Fibroblast of skin of abdomen (primary cell): ENCODE data around the gene SAMD1.

Source experiments
- DNase-seq: peaks from one replicate; pipeline ENCODE4 v3.0.0-alpha.2; 2013

SAMD1 gene

DNA sequence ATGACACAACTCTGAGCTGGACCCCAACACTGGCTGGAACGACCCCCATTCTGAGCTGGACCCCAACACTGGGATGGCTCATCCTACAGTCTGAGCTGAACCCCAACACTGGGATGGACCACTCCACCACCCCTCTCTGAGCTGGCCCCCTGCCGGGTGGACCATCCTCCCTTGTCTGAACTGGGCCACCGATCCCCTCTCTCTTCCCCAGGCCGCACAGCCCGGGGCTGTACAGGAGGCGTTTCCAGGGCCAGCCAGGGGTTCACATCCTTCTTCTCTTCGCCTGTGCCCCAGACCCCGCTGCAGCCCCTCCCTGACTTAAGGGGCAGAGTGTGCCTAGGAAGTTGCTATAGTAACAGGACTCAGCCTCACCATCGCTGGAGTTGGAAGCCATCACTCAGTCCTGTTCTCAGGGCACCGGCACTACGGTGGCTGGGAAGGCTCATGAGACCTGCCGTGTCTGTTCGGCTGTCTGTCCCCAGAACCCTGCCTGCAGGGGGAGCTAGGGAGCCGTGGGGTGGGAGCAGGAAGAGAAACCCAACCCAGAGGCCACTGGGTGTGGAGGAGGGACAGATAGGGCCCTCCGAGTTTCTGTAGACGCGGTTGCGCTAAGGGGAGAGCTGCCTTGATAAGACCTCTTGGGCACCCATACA is 23.3 kb upstream of the SAMD1 start:
- no peak for DNase-seq

DNA sequence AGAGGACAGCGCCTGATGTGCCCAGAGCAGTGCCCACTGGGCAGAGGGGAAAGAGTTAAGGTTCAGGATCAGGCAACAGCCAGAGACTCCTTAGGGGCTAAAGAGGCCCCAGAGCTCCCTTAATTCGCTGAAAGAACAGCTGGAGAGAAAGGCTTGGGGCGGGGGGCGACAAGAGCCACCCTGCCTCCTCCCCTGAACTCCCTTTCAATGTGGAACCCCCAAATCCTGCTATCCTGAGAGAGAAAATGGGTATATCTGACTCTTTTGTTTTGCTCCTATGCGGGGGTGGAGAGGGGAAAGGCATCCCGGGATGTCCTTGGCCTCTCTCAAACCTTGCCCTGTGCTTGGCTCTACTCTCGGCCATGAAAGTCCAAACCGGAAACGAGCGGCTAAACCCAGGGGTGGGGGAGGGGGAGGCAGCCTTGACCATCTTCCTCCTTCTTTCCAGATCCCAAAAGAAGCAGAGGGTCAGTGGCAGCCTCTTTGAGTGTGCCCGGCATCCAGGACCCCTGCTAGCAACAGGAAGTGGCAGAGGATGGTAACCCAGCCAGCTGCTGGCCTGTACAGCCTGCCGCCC is 22.3 kb upstream of the SAMD1 start:
- DNase-seq, result no peak

DNA sequence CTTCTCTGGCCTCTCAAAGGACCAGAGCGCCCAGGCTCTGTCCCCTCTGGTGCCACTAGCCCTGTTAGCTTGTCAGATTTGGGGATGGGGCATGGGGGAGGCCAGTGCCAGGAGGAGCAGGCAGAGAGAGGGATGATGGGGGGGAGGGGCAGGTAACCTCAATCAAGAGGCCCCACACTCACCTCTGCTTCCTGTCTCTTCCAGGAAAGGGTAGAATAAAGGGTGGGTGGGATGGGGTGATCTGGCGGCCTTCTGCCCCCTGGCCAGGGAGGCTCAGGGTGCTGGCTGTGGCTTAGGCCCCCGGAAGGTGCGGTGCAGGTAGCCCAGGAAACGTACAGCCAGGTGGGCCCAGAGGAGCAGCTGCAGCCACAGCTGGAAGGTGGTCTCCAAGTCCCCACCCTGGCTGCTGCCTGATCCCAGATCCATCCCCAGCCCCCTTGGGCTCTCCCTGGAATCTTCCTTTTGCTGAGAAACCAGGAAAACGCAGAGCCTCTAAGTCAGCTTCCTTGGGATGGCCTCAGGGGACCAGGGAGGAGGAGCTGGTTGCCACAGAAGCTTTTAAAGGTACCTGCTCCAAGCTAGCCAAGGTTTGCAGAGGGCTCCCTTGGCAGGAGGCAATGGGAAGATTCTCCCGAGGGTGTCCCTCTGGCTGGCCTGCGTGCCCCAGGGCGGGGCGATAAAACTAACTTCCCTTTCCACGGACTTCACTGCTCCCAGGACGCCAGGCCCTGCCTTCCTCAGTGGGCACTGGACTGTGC is 21.7 kb upstream of the SAMD1 start:
- DNase-seq, result no peak

DNA sequence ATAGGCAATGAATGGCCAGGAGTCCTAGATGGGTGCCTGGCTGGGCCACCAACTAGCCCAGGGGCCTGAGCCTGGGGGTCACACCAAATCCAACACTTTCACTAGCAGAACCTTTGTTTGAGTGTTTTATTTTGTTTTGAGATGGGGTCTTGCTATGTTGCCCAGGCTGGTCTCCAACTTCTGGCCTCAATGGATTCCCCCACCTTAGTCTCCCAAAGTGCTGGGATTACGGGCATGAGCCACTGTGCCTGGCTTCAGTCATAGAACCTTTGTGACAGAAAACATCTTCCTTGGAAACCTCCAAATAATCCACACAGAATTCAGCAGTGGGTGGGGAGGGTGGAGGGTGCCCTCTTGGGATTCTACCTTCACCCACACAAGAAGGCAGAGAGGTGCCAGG is 20.9 kb upstream of the SAMD1 start:
- DNase-seq, result no peak

DNA sequence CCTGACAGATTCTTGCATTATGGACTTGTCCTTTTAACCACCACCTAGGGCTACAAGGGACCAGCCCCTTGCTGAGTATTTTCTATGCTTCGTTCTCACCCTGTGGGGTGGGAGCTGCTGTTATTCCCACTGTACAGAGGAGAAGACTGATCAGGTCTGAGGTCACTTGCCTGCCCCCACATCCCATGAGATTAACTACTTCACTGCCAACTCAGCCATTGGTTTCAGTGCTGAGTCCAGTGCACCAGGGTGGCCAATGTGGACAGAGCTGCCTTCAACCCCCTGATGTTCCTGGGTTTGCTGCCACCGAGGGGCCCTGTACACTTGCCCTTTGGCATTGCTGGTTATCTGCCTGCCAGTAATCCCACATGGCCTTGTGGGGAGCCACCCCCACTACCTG is 20.1 kb upstream of the SAMD1 start:
- no peak for DNase-seq

DNA sequence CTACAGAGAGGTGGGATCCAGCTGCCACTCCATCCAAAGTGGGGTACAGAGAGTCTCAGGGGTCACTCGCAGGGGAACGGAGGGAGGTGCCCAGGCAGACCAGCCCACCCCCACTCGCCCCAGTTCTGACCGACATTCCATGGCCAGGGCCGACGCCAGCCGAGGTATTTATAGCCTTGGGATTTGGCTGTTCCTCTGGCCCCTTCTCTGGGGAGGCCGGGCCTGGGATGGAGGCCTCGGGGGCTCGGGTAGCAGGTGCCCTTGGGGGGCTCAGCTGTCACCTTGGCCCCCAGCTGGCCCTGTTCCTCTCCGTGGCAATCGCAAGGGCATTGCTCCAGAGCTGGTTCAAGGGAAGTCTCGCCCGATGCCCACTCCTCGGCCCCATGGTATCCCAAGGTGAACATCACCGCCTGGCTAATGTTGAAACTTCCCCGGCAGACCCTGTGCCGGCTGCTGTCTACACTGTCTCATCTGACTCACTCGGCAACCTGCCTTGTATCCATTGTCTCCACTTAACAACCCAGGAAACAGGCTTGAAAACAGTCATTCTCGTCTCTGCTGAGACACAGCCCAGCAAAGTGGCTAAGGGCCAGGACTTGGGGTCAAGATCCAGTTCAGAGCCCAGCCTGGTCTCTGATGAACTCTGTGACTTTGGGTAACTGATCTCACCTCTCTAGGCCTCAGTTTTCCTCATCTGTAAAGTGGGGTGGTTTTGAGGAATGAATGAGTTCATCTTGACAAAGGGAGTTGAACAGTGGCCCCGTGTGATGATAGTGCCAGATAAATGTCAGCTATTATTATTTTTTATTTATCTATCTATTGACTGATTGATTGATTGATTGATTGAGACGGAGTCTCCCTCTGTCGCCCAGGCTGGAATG is 17.3 kb upstream of the SAMD1 start:
- DNase-seq, result no peak

DNA sequence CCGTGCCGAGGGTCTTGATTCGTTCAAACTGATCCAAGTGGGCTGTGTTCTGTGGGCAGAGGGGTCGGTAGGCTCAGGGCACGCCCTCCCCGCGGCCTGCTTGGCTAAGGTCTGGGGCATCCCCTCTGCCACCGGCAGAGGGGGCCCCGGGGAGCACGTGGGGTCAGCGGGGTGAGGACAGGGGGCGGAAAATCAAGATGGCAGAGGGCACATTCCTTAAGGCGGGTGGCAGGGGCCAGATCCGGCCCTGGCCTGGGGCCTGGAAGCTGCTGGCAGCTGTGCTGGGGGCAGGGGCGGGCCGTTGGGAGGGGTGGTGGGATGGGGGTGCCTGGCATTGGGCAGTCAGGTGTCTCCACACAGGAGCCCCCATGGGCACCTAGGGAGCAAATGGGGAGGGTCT is 16.3 kb upstream of the SAMD1 start:
- DNase-seq, result no peak

DNA sequence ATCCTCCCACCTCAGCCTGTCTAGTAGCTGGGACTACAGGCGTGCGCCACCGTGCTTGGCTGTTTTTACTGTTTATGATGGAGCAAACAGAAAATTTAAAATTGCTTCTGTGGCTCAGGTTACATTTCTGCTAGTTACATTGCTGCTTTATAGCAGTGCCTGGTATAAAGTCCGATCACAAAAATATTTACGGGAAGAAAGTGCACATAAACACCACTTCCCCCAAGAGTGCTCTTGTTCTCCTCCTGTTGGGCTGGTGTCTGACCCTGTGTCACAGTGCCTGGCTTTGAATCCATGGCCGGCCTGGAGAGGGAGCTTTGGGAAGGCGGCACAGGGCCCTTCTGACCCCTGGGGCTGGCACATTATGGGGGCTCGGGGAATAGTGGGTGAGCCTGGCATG is 15.1 kb upstream of the SAMD1 start:
- no peak for DNase-seq

DNA sequence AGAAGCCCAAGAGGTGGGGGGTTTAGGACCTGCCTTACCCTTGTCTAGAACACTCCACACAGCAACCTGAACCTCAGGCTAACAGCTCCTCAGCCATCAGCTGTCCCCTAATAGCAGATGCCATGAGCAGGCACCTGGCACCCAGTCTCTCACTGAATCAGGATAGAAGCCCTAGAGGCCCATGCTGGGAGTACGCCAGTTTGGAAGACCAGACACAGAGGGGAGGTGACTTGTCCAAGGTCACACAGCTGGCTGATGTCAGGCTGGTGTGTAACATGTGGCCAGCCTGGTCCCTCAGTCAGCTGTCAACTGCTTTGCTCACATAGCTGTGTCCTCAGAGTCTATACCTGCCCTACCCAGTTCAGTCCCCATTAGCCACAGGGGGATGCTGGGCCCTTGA is 12.8 kb upstream of the SAMD1 start:
- no peak for DNase-seq

DNA sequence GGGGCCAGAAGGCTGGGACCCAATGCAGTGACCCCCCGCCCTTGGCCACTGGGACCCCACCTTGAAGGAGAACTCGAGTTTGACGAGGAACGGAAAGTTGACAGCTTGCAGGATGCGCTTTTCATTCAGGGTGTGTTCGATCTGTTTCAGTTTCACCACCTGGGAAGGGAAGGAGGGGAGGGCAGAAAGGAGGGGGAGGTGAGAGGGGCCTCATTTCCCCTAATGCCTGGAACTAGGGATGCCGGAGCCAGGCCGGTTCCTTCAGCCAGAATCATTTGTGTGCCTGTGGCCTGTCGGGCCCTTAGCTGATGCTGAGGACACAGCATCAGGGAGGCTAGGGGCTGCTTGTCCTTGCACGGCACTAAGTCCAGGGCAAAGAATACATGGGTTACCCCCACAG is 12.2 kb upstream of the SAMD1 start:
- no peak for DNase-seq

DNA sequence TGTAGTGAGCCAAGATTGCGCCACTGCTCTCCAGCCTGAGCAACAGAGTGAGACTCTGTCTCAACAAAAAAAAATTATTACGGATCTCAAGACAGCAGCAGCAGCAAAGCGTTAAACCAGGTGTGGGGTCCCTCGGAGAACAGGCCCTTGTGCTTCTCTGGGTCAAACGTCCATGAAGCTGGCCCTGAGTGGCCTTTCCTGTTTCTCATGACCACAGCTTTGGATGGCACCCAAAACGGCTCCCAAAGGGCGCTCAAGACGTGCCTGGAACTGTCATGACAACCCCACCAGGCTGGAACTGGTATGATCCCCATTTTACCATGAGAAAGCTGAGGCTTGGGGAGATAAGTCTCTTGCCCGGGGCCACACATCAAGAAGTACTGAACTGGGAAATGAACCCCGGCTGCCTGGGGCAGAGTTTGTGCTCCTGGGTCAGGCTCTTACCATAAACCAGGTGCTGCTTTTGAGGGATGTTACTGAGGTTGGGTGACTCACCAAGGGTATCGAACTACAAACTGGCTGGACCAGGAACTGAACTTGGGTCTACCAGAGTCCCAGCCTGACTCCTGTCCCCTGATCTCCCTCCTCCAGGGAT is 11.6 kb upstream of the SAMD1 start:
- DNase-seq, result no peak

DNA sequence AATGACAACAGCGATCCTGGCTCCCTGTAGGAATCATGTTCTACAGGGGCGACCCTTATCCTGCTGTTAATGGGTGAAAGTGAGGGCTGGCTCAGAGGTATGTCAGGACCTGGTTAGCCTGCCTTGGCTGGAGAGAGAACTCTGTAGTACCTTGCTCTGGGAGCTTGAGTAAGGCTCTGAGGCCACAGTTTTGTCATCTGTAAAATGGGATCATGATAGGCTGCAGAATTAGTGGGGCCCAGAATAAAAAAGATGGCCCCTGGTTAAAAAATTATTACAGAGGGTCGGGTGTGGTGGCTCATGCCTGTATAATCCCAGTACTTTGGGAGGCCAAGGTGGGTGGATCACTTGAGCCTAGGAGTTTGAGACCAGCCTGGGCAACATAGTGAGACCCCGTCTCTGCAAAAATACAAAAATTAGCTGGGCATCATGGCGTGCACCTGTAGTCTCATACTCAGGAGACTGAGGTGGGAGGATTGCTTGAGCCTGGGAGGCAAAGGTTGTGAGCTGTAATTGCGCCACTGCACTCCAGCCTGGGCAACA is 10.5 kb upstream of the SAMD1 start:
- DNase-seq, result no peak

DNA sequence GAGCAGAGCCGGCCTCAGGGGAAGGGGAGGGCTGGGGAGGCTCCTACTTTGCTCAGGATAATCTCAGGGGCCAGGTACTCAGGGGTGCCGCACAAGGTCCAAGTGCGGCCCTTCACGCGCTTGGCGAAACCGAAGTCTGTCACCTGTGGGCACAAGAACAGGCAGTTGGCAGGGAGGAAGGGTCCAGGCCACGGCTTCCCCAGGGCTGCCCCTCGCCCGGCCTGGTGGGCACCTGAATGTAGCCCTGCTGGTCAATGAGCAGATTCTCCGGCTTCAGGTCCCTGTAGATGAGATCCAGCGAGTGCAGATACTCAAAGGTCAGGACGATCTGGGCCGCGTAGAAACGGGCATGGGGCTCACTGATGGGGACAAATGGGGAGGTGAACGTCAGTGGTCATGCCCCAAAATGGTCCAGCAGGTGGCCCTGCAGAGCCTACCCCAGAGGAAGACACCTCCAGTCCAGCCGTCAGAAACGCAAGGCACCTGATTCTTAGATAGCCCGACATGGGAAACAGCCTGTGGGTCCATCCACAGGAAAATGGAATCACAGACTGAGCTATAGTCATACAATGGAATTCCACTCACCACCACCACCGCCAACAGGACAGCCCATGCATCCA is 7.1 kb upstream of the SAMD1 start:
- no peak for DNase-seq

DNA sequence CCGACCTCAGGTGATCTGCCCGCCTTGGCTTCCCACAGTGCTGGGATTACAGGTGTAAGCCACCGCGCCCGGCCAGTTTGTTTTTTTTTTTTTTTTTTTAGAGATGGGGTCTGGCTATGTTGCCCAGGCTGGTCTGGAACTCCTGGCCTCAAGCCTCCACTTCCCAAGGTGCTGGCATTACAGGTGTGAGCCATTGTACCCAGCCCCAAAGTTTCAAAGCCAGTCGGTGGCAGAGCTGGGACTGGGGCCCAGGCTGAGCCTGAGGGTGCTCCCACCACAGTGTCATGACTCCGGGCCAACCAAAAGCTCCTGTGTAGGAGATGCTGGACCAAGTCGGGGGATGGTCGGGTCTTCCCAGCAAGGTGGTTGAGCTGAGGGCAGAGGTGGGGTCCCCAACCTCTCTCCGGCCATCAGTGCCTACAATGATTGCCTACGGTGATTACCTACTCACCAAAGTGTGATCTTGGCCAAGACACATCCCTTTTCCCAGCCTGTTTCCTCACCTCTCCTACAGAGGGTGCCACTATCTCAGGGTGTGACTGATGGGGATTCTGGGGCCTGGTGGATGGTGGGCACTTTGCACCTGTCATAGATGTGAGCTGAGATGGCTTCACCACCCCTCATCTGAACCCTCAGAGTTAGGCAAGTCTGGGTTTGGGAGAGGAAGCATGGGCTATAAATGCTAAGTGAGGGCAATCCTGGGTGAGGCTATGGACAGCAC is 5.9 kb upstream of the SAMD1 start:
- DNase-seq, result no peak

DNA sequence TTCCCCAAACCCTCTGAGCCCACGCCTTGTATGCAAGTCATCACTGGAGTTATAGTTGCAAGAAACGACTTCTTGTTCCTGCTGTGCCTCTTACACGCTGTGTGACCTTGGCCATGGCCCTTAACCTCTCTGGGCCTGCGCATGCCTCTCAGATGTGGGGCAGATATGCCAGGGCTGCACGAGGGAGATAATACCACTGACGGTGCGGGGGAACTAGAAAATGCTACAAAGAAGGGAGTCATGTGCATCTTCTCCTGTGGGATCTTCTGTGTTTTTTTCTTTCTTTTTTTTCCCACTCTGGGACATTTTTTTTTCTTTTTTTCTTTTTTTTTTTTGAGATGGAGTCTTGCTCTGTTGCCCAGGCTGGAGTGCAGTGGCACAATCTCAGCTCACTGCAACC is 4.3 kb upstream of the SAMD1 start:
- DNase-seq, result no peak

DNA sequence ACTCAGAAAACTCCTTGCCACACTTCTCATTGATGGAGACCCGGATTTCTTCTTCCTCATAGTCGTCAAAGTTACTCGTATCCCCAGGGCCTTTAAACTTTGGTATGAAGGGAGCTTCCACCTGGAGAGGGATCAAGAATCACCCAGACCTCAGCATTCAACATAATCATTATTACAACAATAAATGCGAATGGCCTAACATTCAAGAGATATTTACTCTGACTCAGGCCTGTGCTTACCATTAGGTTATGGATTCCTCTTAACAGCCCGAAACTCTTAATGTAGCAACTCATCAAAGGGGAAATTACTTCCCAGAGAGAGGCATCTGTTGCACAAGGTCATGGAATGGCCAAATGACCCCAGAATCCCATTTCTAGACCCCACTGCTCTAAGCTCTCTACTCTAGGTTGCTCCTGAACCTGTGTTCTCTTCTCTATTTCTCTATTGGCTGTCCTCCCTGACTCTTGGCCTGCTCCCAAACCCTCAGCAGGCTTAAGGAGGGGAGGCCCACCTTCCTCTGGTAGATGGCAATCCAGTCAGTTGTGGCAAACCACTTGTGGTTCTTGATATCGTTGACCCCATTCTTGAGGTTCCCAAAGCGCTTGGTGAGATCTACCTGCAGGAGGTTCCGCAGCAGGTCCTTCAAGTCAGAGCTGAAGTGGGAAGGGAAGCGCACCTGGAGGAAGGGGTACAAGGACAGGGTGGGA is 2.7 kb upstream of the SAMD1 start:
- no peak for DNase-seq

DNA sequence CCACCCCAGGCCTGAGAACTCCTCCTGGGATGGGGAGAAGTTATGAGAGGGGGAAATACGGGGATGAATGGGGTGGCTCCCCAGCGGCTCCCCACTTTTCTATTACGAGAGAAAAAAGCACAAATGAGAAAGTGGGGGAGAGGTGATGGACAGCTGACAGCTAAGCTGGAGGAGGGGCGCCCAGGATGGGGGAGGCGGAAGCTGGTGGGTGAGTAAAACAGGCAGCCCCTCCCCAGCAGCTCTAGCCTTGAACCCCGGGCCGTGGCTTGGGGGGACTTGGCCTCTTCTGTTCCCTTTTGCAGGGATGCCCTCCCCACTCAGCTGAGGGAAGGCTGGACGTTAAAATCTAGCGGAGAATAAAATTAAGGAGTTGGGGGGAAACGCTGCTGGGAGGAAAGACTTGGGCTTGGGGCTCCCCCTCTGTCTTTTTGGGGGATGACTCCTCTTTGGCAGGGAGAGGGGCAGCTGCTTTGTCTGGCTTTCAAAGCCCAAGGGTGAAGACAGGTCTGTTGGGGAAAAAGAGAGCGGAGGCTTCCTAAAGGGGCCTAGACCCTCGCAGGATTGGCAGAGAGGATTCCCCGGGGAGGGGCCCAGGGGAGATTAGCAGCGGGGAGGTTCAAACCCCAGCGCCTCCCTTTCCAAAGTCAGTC is 1.4 kb upstream of the SAMD1 start:
- DNase-seq, result no peak

DNA sequence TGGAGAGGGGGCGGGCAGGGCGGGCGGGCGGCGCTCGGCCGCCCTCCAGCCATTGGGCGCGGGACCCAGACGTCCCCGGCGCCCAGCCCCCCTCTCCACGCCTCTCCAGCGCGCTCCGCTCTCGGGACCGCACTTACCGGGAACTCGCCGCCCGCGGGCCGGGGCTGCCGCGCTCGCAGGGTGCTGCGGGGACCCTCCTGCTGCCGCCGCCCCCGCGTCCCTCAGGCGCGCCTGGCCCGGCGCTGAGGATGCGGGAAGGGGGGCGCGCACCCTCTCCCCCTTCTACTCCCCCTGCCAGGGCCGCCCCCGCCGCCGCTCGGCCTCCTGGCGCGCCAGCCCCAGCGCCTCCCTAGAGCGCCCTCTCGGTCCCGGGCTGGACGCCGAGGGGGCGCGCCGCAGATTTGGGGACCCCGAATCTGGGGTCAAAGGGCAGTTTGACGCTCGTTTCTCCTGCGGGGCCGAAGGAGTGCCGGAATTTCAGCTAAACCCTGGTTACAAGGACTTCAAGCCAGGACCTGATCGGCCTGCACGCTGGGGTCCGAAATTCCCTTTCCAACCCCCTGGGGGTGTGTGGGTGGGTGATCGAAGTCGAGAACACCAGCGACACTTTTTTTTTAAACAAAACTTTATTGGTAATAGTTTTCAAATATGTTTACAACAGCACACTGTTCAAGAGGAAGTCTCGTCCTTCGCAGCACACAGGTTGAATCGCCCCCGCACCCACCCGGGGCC is 696 bp upstream of the SAMD1 start:
- peak; percentile 63 for DNase-seq
